ENCODE results near the gene STAB1. TPM values are rescaled to one million over a fixed set of nuclear protein-coding genes. Genes with fewer than 3 reads are reported as not detected.

The STAB1 gene
- total RNA-seq, 1 experiment from 2014 or later = 0.33 TPM

- Histone ChIP-seq H3K9ac (ENCODE audit: low read length) (no peak overlapping the region), H3K36me3 (ENCODE audit: low read depth, low read length) (peaks cover 41% of the 10 kb centered on the region), H3K27me3 (ENCODE audit: low read length) (no peaks in the 10 kb centered on the region), H3F3A (ENCODE audit: low read length, unreplicated experiment) (no peaks in the 10 kb centered on the region), H3K27ac (ENCODE audit: low read length) (no peak overlapping the region), H3K4me3 (ENCODE audit: low read length) (no peak overlapping the region), H3K4me1 (ENCODE audit: insufficient read depth, low read length) (peaks cover 22% of the 10 kb centered on the region), H3K4me2 (ENCODE audit: low read length) (no peak overlapping the region), H4K20me1 (ENCODE audit: low read length) (no peaks in the 10 kb centered on the region), H3K9me2 (replicated peaks; ENCODE audit: low read length) (no peaks in the 10 kb centered on the region), H3K9me3 (ENCODE audit: low read length) (no peaks in the 10 kb centered on the region), H2AFZ (ENCODE audit: low read length) (no peak overlapping the region), H3K79me2 (ENCODE audit: low read length) (peaks cover 31% of the 10 kb centered on the region)
- ChIA-PET POLR2A (ENCODE audit: unreplicated experiment) (no interaction called here), CTCF (no interaction called here)
- no TSS peak for BruUV-seq (replicated peaks)
- TF ChIP-seq EZH2phosphoT487 (IDR thresholded peaks at IDR 0.05; ENCODE audit: borderline replicate concordance, low read length) (no peak), EZH2 (IDR thresholded peaks at IDR 0.05; ENCODE audit: low read length, unreplicated experiment) (no peak), CTCF (conservative IDR thresholded peaks at IDR 0.05; ENCODE audit: low read depth, low read length) (no peak)
- intact Hi-C loops (cut with micrococcal nuclease) = no loop called here
- DNase-seq = no peak
- ATAC-seq = no peak
Measured at GRCh38 chr3:52458770-52459545, 36.2 kb upstream of the STAB1 start.

- H3K27me3 ChIP-seq (ENCODE audit: low read length) = no peaks in the 10 kb centered on the region
- H3K4me2 ChIP-seq (ENCODE audit: low read length) = no peak overlapping the region
- H3K36me3 ChIP-seq (ENCODE audit: low read depth, low read length) = peaks cover 41% of the 10 kb centered on the region
- H3K4me3 ChIP-seq (ENCODE audit: low read length) = no peak overlapping the region
- ATAC-seq (no peak), DNase-seq (no peak)
- H3K27ac ChIP-seq (ENCODE audit: low read length) = no peak overlapping the region
- intact Hi-C loops (cut with micrococcal nuclease) = no loop called here
- H4K20me1 ChIP-seq (ENCODE audit: low read length) = no peaks in the 10 kb centered on the region
- H3F3A ChIP-seq (ENCODE audit: low read length, unreplicated experiment) = no peaks in the 10 kb centered on the region
- H2AFZ ChIP-seq (ENCODE audit: low read length) = no peak overlapping the region
- no peak for TF ChIP-seq EZH2phosphoT487 (IDR thresholded peaks at IDR 0.05; ENCODE audit: borderline replicate concordance, low read length)
- TF ChIP-seq CTCF (conservative IDR thresholded peaks at IDR 0.05; ENCODE audit: low read depth, low read length) = no peak
- TF ChIP-seq EZH2 (IDR thresholded peaks at IDR 0.05; ENCODE audit: low read length, unreplicated experiment) = no peak
- CTCF ChIA-PET = no interaction called here
- H3K9me2 ChIP-seq (replicated peaks; ENCODE audit: low read length) = no peaks in the 10 kb centered on the region
- H3K9me3 ChIP-seq (ENCODE audit: low read length) = no peaks in the 10 kb centered on the region
- peaks cover 10% of the 10 kb centered on the region for H3K79me2 ChIP-seq (ENCODE audit: low read length)
- H3K4me1 ChIP-seq (ENCODE audit: insufficient read depth, low read length) = peaks cover under 1% of the 10 kb centered on the region; the same call in 1 of the 2 replicates
- no TSS peak for BruUV-seq (replicated peaks)
- POLR2A ChIA-PET (ENCODE audit: unreplicated experiment) = interaction anchor here (0.7 kb wide), 1 partner anchor 19 kb away, joined by 10 read pairs; no protein-coding TSS in a partner anchor
- no peak overlapping the region for H3K9ac ChIP-seq (ENCODE audit: low read length)
Measured at GRCh38 chr3:52461874-52462273, 33.3 kb upstream of the STAB1 start.

GRCh38 chr3:52463416-52463815, 31.7 kb upstream of the STAB1 start:
- H3K27ac ChIP-seq (ENCODE audit: low read length) = no peak overlapping the region
- no peak overlapping the region for H3K4me2 ChIP-seq (ENCODE audit: low read length)
- no peaks in the 10 kb centered on the region for H3F3A ChIP-seq (ENCODE audit: low read length, unreplicated experiment)
- no peak overlapping the region for H2AFZ ChIP-seq (ENCODE audit: low read length)
- no peaks in the 10 kb centered on the region for H4K20me1 ChIP-seq (ENCODE audit: low read length)
- H3K9ac ChIP-seq (ENCODE audit: low read length) = no peak overlapping the region
- ChIA-PET POLR2A (ENCODE audit: unreplicated experiment) (no interaction called here), CTCF (no interaction called here)
- intact Hi-C loops (cut with micrococcal nuclease) = no loop called here
- H3K79me2 ChIP-seq (ENCODE audit: low read length) = peaks cover 10% of the 10 kb centered on the region; the same call in 1 of the 2 replicates
- DNase-seq = no peak
- H3K4me3 ChIP-seq (ENCODE audit: low read length) = no peak overlapping the region
- no peak for ATAC-seq
- no peaks in the 10 kb centered on the region for H3K27me3 ChIP-seq (ENCODE audit: low read length)
- H3K9me2 ChIP-seq (replicated peaks; ENCODE audit: low read length) = no peaks in the 10 kb centered on the region
- no TSS peak for BruUV-seq (replicated peaks)
- no peak for TF ChIP-seq CTCF (conservative IDR thresholded peaks at IDR 0.05; ENCODE audit: low read depth, low read length)
- no peak for TF ChIP-seq EZH2phosphoT487 (IDR thresholded peaks at IDR 0.05; ENCODE audit: borderline replicate concordance, low read length)
- TF ChIP-seq EZH2 (IDR thresholded peaks at IDR 0.05; ENCODE audit: low read length, unreplicated experiment) = no peak
- H3K36me3 ChIP-seq (ENCODE audit: low read depth, low read length) = peaks cover 39% of the 10 kb centered on the region
- H3K4me1 ChIP-seq (ENCODE audit: insufficient read depth, low read length) = no peaks in the 10 kb centered on the region
- H3K9me3 ChIP-seq (ENCODE audit: low read length) = no peaks in the 10 kb centered on the region

Measured in PC-3 (cell line).